ENCODE data around the gene RHBDL1. TPM values are rescaled to one million over a fixed set of nuclear protein-coding genes. Genes with fewer than 3 reads are reported as not detected.

Gene RHBDL1
- total RNA-seq, 4 donors from 2014 or later, result 0.38 to 1.1 (median 0.57) TPM; not detected in 1

GRCh38 chr16:630815-631405 lies 44.6 kb upstream of the RHBDL1 start, which contains the start of gene WFIKKN1:
WFIKKN1 (plus strand) TSS chr16:630985; CDS start chr16:631254, 269 bp downstream.
- H3K36me3 ChIP-seq, result peaks cover 9 to 64% (median 15%) of the 10 kb centered on the region in 3 donors
- intact Hi-C loops (cut with DNase I), result no loop called here
- DNase-seq, result no peak
- H3K27ac ChIP-seq, result no peak within 1 kb of the TSS
- H3K4me1 ChIP-seq, result peaks cover 32 to 59% (median 40%) of the 10 kb centered on the region in 3 donors
- no peaks in the 10 kb centered on the region for H3K27me3 ChIP-seq
- TF ChIP-seq, protein P1, sequence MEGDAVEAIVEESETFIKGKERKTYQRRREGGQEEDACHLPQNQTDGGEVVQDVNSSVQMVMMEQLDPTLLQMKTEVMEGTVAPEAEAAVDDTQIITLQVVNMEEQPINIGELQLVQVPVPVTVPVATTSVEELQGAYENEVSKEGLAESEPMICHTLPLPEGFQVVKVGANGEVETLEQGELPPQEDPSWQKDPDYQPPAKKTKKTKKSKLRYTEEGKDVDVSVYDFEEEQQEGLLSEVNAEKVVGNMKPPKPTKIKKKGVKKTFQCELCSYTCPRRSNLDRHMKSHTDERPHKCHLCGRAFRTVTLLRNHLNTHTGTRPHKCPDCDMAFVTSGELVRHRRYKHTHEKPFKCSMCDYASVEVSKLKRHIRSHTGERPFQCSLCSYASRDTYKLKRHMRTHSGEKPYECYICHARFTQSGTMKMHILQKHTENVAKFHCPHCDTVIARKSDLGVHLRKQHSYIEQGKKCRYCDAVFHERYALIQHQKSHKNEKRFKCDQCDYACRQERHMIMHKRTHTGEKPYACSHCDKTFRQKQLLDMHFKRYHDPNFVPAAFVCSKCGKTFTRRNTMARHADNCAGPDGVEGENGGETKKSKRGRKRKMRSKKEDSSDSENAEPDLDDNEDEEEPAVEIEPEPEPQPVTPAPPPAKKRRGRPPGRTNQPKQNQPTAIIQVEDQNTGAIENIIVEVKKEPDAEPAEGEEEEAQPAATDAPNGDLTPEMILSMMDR (IDR thresholded peaks at IDR 0.05), result no peak
- TF ChIP-seq POLR2A (IDR thresholded peaks at IDR 0.05), result no peak
- WGBS, 2 donors, result 0% methylated on average over 2 of the region's 23 CpGs; no CpG with 5 or more reads in 1 of the 2 donors
- H3K9me3 ChIP-seq, result no peaks in the 10 kb centered on the region
- H3K4me3 ChIP-seq, result no peak within 1 kb of the TSS

DNA sequence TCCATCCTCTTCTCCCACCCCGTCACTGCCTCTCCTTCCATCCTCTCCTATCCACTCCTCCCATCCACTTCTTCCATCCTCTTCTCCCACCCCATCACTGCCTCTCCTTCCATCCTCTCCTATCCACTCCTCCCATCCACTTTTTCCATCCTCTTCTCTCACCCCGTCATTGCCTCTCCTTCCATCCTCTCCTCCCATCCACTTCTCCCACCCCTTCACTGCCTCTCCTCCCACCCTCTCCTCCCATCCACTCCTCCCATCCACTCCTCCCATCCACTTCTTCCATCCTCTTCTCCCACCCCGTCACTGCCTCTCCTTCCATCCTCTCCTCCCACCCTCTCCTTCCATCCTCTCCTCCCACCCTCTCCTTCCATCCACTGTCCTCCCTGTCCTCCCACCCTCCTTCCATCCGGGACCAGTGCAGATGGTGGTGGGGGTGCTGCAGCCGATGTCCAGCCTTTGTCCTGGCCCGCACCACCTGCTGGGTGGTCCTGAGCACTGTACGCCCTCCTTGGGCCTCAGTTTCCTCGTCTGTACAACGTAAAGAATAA lies 43.6 kb upstream of the RHBDL1 start:
- WGBS, 2 donors, result 53 to 61% methylated on average over 6 to 8 of the region's 9 CpGs
- no peak overlapping the region for H3K4me3 ChIP-seq
- no peak overlapping the region for H3K27ac ChIP-seq
- peaks cover 9 to 54% (median 15%) of the 10 kb centered on the region in 3 donors for H3K36me3 ChIP-seq
- no peak for DNase-seq
- no peaks in the 10 kb centered on the region for H3K27me3 ChIP-seq
- TF ChIP-seq, protein P1 (IDR thresholded peaks at IDR 0.05), result no peak
- TF ChIP-seq POLR2A (IDR thresholded peaks at IDR 0.05), result no peak
- peaks cover 29 to 51% (median 35%) of the 10 kb centered on the region in 3 donors for H3K4me1 ChIP-seq
- intact Hi-C loops (cut with DNase I), result no loop called here
- no peaks in the 10 kb centered on the region for H3K9me3 ChIP-seq

DNA sequence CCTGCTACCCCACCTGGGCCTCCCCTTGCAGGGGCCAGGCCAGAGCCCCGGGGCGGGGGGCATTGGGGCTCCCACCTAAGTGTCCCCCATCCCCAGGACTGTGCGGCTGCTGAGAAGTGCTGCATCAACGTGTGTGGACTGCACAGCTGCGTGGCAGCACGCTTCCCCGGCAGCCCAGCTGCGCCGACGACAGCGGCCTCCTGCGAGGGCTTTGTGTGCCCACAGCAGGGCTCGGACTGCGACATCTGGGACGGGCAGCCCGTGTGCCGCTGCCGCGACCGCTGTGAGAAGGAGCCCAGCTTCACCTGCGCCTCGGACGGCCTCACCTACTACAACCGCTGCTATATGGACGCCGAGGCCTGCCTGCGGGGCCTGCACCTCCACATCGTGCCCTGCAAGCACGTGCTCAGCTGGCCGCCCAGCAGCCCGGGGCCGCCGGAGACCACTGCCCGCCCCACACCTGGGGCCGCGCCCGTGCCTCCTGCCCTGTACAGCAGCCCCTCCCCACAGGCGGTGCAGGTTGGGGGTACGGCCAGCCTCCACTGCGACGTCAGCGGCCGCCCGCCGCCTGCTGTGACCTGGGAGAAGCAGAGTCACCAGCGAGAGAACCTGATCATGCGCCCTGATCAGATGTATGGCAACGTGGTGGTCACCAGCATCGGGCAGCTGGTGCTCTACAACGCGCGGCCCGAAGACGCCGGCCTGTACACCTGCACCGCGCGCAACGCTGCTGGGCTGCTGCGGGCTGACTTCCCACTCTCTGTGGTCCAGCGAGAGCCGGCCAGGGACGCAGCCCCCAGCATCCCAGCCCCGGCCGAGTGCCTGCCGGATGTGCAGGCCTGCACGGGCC lies 42.8 kb upstream of the RHBDL1 start:
- 83% methylated on average over 1 of the region's 67 CpGs; no CpG with 5 or more reads in 1 of the 2 donors for WGBS, 2 donors
- Histone ChIP-seq H3K4me1 (peaks cover 31 to 50% (median 35%) of the 10 kb centered on the region in 3 donors), H3K9me3 (no peaks in the 10 kb centered on the region), H3K4me3 (no peak overlapping the region), H3K27ac (no peak overlapping the region), H3K27me3 (no peaks in the 10 kb centered on the region), H3K36me3 (peaks cover 9 to 46% (median 10%) of the 10 kb centered on the region in 3 donors)
- no peak for DNase-seq
- intact Hi-C loops (cut with DNase I), result no loop called here
- TF ChIP-seq POLR2A (IDR thresholded peaks at IDR 0.05), result no peak
- TF ChIP-seq, protein P1 (IDR thresholded peaks at IDR 0.05), result no peak

GRCh38 chr16:633336-634050 lies 42.0 kb upstream of the RHBDL1 start:
- Histone ChIP-seq H3K4me3 (no peak overlapping the region), H3K9me3 (no peaks in the 10 kb centered on the region), H3K36me3 (peaks cover 3 to 38% (median 9%) of the 10 kb centered on the region in 3 donors), H3K4me1 (peaks cover 31 to 54% (median 35%) of the 10 kb centered on the region in 3 donors), H3K27ac (no peak overlapping the region), H3K27me3 (no peaks in the 10 kb centered on the region)
- TF ChIP-seq, protein P1 (IDR thresholded peaks at IDR 0.05), result no peak
- TF ChIP-seq POLR2A (IDR thresholded peaks at IDR 0.05), result no peak
- no peak for DNase-seq
- intact Hi-C loops (cut with DNase I), result no loop called here
- 93 to 96% methylated on average over 25 to 41 of the region's 74 CpGs for WGBS, 2 donors

All from esophagus squamous epithelium (tissue), 5 donors.